Skeletal muscle tissue (tissue), 4 donors: ENCODE data around the gene DENND4C. TPM values are rescaled to one million over a fixed set of nuclear protein-coding genes. Genes with fewer than 3 reads are reported as not detected.
"Not testable (repeated sequence)": the region's sequence is repeated elsewhere in the genome, so short reads cannot be mapped to it uniquely, and the experiment has no call there.

Experiments used
- H3K27ac ChIP-seq: one replicate; pipeline ENCODE4 v1.7.0; 2013; ENCODE audit warnings: mild to moderate bottlenecking, low read depth, low read length, inconsistent platforms
- H3K27me3 ChIP-seq, 3 donors: one replicate each; pipeline ENCODE4 v1.7.0; 2013; ENCODE audit warnings: low read length in 3 of 3; ENCODE audit not compliant: control insufficient read depth in 3 of 3, insufficient read depth in 3 of 3
- H3K36me3 ChIP-seq, 3 donors: one replicate each; pipeline ENCODE4 v1.7.0; 2013; ENCODE audit warnings: low read length in 3 of 3; ENCODE audit not compliant: control insufficient read depth in 3 of 3, insufficient read depth in 3 of 3
- H3K4me1 ChIP-seq, 3 donors: one replicate each; pipeline ENCODE4 v1.7.0; 2013; ENCODE audit warnings: low read length in 3 of 3, mild to moderate bottlenecking in 3 of 3; ENCODE audit not compliant: control insufficient read depth in 3 of 3, insufficient read depth in 3 of 3
- H3K4me3 ChIP-seq, 3 donors: one replicate each; pipeline ENCODE4 v1.7.0; 2013; ENCODE audit warnings: low read length in 3 of 3
- H3K9ac ChIP-seq, 3 donors: one replicate each; pipeline ENCODE4 v1.7.0; 2013; ENCODE audit warnings: low read length in 3 of 3, mild to moderate bottlenecking in 3 of 3, moderate library complexity in 2 of 3, low read depth in 1 of 3
- H3K9me3 ChIP-seq, 3 donors: one replicate each; pipeline ENCODE4 v1.7.0; 2013; ENCODE audit warnings: low read length in 3 of 3; ENCODE audit not compliant: control insufficient read depth in 3 of 3
- total RNA-seq: library from RNA; depleted of rRNA; stranded (reverse); fragments of >200 nt; gene quantifications from one replicate; pipeline ENCODE4 v1.2.3, GENCODE V29; 2014
- donor health status: Osteomylitis.

Gene DENND4C
- total RNA-seq, 1 donor from 2014 or later, result 74.6 TPM

DNA sequence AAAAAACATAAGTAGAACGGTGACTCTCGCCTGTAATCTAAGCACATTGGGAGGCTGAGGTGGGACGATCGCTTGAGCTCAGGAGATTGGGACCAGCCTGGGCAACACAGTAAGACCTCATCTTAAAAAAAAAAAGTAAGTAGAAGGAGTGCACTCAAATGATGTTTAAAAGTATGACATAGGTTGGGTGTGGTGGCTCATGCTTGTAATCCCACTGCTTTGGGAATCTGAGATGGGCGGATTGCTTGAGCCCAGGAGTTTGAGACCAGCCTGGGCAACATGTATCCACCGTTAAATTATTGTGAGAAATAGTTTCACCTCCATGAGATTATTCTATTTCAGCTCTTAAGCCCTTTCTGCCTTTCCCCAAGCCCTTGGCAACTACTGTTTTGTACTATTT is 11.2 kb downstream of the DENND4C start:
- no peaks in the 10 kb centered on the region for H3K4me1 ChIP-seq
- H3K4me3 ChIP-seq, result no peak overlapping the region

GRCh38 chr9:19243366-19244033 is 13.0 kb downstream of the DENND4C start:
- no peaks in the 10 kb centered on the region for H3K36me3 ChIP-seq
- H3K9ac ChIP-seq, result no peak overlapping the region
- H3K27me3 ChIP-seq, result no peaks in the 10 kb centered on the region
- H3K4me1 ChIP-seq, result no peaks in the 10 kb centered on the region
- H3K4me3 ChIP-seq, result no peak overlapping the region
- H3K9me3 ChIP-seq, result no peaks in the 10 kb centered on the region
- H3K27ac ChIP-seq, result no peak overlapping the region

More for the DNA sequence above, 11.2 kb downstream of the DENND4C start:
- Histone ChIP-seq H3K36me3 (no peaks in the 10 kb centered on the region), H3K27me3 (no peaks in the 10 kb centered on the region), H3K9ac (no peak overlapping the region), H3K27ac (no peak overlapping the region), H3K9me3 (no peaks in the 10 kb centered on the region)

- Histone ChIP-seq H3K27ac (no peak overlapping the region), H3K9me3 (no peaks in the 10 kb centered on the region), H3K36me3 (no peaks in the 10 kb centered on the region), H3K4me3 (no peak overlapping the region), H3K27me3 (no peaks in the 10 kb centered on the region), H3K4me1 (peaks cover 0 to 2% (median 0%) of the 10 kb centered on the region in 3 donors), H3K9ac (no peak overlapping the region)
Measured at GRCh38 chr9:19246891-19247290, 16.4 kb downstream of the DENND4C start.

- no peak overlapping the region for H3K27ac ChIP-seq
- H3K36me3 ChIP-seq, result no peaks in the 10 kb centered on the region
- H3K4me3 ChIP-seq, result no peak overlapping the region
- no peaks in the 10 kb centered on the region for H3K9me3 ChIP-seq
- H3K27me3 ChIP-seq, result no peaks in the 10 kb centered on the region
- H3K9ac ChIP-seq, result no peak overlapping the region
- H3K4me1 ChIP-seq, result peaks cover 0 to 5% (median 2%) of the 10 kb centered on the region in 3 donors
Measured at GRCh38 chr9:19247420-19247819, 16.9 kb downstream of the DENND4C start.

DNA sequence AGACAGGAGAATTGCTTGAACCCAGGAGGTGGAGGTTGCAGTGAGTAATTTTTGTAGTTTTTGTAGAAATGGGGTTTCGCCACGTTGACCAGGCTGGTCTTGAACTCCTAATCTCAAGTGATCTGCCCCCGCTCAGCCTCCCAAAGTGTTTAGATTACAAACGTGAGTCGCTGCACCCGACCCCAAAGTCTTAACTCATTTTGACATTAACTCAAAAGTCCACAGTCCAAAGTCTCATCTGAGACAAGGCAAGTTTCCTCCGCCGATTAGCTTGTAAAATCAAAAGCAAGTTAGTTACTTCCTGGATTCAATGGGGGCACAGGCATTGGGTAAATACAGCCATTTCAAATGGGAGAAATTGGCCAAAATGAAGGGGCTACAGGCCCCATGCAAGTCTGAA is 19.9 kb downstream of the DENND4C start:
- H3K27ac ChIP-seq, H3K9me3 ChIP-seq, H3K4me3 ChIP-seq, H3K4me1 ChIP-seq, H3K9ac ChIP-seq, H3K36me3 ChIP-seq, H3K27me3 ChIP-seq: not testable (repeated sequence)

DNA sequence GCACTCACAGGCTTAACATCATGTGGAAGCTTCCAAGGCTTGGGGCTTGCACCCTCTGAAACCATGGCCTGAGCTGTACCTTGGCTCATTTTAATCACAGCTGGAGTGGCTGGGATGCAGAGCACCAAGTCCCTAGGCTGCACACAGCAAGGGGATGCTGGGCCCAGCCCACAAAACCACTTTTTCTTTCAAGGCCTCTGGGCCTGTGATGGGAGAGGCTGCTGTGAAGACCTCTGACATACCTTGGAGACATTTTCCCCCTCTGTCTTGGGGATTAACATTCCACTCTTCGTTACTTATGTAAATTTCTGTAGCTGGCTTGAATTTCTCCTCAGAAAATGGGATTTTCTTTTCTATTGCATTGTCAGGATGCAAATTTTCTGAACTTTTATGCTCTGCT is 20.7 kb downstream of the DENND4C start:
- H3K4me3 ChIP-seq, H3K36me3 ChIP-seq, H3K27ac ChIP-seq, H3K9me3 ChIP-seq, H3K4me1 ChIP-seq, H3K9ac ChIP-seq, H3K27me3 ChIP-seq: not testable (repeated sequence)

GRCh38 chr9:19251622-19252021 is 21.1 kb downstream of the DENND4C start:
- H3K36me3 ChIP-seq, H3K4me3 ChIP-seq, H3K4me1 ChIP-seq, H3K27ac ChIP-seq, H3K27me3 ChIP-seq, H3K9me3 ChIP-seq, H3K9ac ChIP-seq: not testable (repeated sequence)

- no peak overlapping the region for H3K4me3 ChIP-seq
- H3K36me3 ChIP-seq, result no peaks in the 10 kb centered on the region
- H3K9me3 ChIP-seq, result no peaks in the 10 kb centered on the region
- H3K27me3 ChIP-seq, result no peaks in the 10 kb centered on the region
- no peak overlapping the region for H3K27ac ChIP-seq
- H3K4me1 ChIP-seq, result peaks cover 2 to 10% (median 3%) of the 10 kb centered on the region in 3 donors
- H3K9ac ChIP-seq, result no peak overlapping the region
Measured at GRCh38 chr9:19252174-19252884, 21.8 kb downstream of the DENND4C start.

DNA sequence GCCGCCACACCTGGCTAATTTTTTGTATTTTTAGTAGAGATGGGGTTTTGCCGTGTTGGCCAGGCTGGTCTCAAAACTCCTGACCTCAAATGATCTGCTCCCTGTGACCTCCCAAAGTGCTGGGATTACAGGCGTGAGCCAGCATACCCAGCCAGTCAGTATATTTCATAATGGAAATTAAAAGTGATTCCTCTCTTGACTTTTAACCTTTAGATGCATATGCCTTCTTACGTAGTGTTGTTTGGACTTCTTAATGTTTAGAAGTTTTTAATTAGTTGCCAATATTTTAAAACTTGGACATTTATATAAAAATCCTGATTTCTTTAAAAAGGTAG is 22.4 kb downstream of the DENND4C start:
- H3K9me3 ChIP-seq, result no peaks in the 10 kb centered on the region
- H3K4me1 ChIP-seq, result peaks cover 2 to 10% (median 3%) of the 10 kb centered on the region in 3 donors
- no peak overlapping the region for H3K27ac ChIP-seq
- H3K36me3 ChIP-seq, result no peaks in the 10 kb centered on the region
- no peak overlapping the region for H3K4me3 ChIP-seq
- no peaks in the 10 kb centered on the region for H3K27me3 ChIP-seq
- no peak overlapping the region for H3K9ac ChIP-seq

- Histone ChIP-seq H3K9me3 (no peaks in the 10 kb centered on the region), H3K9ac (no peak overlapping the region), H3K4me3 (no peak overlapping the region), H3K27me3 (no peaks in the 10 kb centered on the region), H3K36me3 (no peaks in the 10 kb centered on the region), H3K27ac (no peak overlapping the region), H3K4me1 (peaks cover 2 to 10% (median 3%) of the 10 kb centered on the region in 3 donors)
Measured at GRCh38 chr9:19255112-19255511, 24.6 kb downstream of the DENND4C start.
